ENCODE data around the gene NEAT1. TPM values are rescaled to one million over a fixed set of nuclear protein-coding genes. Genes with fewer than 3 reads are reported as not detected.

Gene NEAT1
- polyA plus RNA-seq, 3 donors from 2014 or later, result 0.26 to 5.9 (median 1.4) TPM

DNA sequence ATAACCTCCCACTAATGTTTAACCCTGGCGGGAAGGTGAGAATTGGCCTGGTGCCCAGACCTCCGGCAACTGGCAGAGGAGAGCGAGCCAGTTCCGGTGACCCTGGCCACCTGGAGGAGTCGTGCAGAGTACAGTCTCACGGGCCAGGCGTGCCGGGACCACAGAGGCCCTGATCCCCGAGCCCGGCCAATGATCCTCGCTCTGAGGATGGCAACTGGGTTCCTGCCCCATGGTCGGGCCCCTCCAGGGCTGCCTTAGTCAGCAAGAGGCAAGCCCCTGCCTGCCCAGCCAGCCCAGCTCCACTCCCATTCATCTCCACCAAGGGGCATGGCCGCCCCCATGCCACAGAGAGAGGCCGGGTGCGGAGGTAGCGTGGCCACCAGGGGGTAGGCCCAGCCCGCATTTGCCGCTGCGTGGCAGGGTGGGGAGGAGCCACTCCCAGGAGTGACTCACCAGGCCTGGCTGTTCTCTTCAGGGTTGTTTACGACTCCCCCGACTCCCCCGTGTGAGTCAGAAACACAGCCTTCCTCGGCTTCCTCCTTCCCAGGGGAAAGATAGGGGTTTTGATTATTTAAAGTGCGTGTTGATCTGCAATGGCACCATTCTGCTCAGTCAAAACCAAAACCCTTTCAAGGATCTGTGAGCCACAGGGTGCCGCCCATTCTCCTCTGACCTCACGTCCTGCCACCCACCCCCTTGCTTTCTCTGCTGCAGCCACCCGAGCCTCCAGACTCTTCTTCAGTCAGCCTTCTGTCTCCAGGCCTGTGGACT is 40.4 kb upstream of the NEAT1 start, which contains the start of gene SLC25A45:
TSS of gene SLC25A45 (minus strand) at position 614 of the 771 bp plus-strand sequence. CDS start 695 bp downstream, outside the sequence.
- peak; percentile 88 to 89 (median 88) for DNase-seq
- Mint-ChIP-seq H3K27ac (peak within 1 kb of the TSS; percentile 99 to 100 (median 100)), H3K4me3 (peak within 1 kb of the TSS; percentile 86 to 93 (median 92)), H3K27me3 (ENCODE audit: low read depth in 3 of 3) (peaks cover 4 to 30% (median 5%) of the 10 kb centered on the region in 3 donors), H3K36me3 (no peaks in the 10 kb centered on the region), H3K9me3 (no peaks in the 10 kb centered on the region), H3K4me1 (peaks cover 49 to 57% of the 10 kb centered on the region in 2 donors)

DNA sequence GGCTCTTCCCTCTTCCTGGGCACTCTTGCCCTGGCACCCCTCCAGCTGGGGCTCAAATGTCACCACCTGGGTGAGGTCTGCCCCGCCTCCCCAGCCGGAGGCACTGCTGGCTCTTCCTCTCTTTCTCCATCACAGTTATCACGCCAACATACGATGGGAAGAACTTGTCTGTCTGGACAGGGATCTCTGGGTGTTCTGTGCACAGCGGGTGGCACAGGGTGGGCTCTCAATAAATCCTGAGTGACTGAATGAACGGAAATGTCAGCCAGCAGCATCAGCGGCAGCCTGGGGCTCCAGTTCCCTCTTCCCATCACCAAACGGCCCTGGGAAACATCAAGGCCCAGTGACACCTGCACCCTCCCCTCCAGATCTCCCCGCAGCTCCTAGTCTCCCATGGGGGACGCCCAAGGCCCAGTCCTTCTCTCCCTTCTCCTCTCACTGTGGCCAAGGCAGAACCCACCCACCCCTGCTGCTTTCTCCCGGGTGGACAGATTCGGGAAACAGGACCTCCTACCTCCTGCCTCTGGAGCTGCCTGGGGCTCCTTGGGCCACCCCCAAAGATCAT is 39.7 kb upstream of the NEAT1 start:
- Mint-ChIP-seq H3K4me3 (peak overlapping the region; percentile 86 to 93 (median 92)), H3K27me3 (ENCODE audit: low read depth in 3 of 3) (peaks cover 3 to 31% (median 4%) of the 10 kb centered on the region in 3 donors), H3K36me3 (no peaks in the 10 kb centered on the region), H3K4me1 (peaks cover 52 to 60% of the 10 kb centered on the region in 2 donors), H3K27ac (peak overlapping the region; percentile 99 to 100 (median 100)), H3K9me3 (no peaks in the 10 kb centered on the region)
- no peak for DNase-seq

DNA sequence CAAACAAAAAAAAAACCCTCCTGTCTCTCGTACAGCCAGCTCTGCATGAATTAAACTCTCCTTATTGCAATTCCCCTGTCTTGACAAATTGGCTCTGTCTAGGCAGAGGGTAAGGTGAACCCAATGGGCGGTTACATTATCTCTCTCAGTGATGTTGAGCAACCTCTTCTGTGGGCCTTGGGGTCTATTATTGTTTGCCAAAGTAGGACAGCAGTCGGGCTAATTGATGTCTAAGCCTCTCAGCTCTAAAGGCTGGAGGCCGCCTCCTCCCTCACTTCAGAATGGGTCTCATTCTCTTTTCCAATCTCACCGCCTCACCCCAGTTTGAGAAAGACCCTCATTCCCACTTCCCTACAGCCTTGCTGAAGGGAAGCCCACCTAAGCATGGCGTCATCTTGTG is 38.8 kb upstream of the NEAT1 start:
- H3K27ac Mint-ChIP-seq, result peak overlapping the region; percentile 99 to 100 (median 100)
- no peaks in the 10 kb centered on the region for H3K36me3 Mint-ChIP-seq
- peaks cover 3 to 31% (median 4%) of the 10 kb centered on the region in 3 donors for H3K27me3 Mint-ChIP-seq (ENCODE audit: low read depth in 3 of 3)
- H3K4me3 Mint-ChIP-seq, result peak overlapping the region; percentile 77 to 90 (median 88)
- H3K9me3 Mint-ChIP-seq, result no peaks in the 10 kb centered on the region
- DNase-seq, result no peak
- H3K4me1 Mint-ChIP-seq, result peaks cover 60 to 69% of the 10 kb centered on the region in 2 donors

DNA sequence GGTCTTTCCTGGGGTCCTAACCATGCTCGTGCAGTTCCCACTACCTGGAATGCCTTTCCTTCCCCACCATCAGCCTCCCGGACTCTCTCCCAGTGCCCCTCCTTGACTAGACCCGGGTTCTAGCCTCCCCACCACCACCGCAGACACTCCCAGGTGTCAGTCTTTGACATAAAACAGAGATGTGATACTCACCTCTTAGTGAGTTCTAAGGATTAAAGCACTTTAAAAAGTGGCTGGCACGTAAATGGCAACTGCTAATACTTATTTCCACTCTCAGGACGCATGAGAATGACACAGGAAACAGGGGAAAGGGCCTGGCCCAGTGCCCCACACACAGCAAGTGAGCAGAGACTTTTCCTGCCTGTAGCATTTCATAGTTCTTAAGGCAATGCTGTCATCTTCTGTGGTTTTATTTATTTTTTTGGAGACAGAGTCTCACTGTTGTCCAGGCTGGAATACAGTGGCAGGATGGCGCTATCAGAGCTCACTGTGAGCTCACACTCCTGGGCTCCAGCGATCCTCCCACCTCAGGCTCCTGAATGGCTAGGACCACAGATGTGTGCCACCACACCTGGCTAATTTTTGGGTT is 38.2 kb upstream of the NEAT1 start:
- H3K27ac Mint-ChIP-seq, result peak overlapping the region; percentile 99 to 100 (median 100)
- H3K36me3 Mint-ChIP-seq, result no peaks in the 10 kb centered on the region
- peak; percentile 50 to 54 (median 53) for DNase-seq
- peak overlapping the region; percentile 77 to 90 (median 88) for H3K4me3 Mint-ChIP-seq
- no peaks in the 10 kb centered on the region for H3K9me3 Mint-ChIP-seq
- H3K27me3 Mint-ChIP-seq (ENCODE audit: low read depth in 3 of 3), result peaks cover 3 to 31% (median 4%) of the 10 kb centered on the region in 3 donors
- peaks cover 66 to 75% of the 10 kb centered on the region in 2 donors for H3K4me1 Mint-ChIP-seq

DNA sequence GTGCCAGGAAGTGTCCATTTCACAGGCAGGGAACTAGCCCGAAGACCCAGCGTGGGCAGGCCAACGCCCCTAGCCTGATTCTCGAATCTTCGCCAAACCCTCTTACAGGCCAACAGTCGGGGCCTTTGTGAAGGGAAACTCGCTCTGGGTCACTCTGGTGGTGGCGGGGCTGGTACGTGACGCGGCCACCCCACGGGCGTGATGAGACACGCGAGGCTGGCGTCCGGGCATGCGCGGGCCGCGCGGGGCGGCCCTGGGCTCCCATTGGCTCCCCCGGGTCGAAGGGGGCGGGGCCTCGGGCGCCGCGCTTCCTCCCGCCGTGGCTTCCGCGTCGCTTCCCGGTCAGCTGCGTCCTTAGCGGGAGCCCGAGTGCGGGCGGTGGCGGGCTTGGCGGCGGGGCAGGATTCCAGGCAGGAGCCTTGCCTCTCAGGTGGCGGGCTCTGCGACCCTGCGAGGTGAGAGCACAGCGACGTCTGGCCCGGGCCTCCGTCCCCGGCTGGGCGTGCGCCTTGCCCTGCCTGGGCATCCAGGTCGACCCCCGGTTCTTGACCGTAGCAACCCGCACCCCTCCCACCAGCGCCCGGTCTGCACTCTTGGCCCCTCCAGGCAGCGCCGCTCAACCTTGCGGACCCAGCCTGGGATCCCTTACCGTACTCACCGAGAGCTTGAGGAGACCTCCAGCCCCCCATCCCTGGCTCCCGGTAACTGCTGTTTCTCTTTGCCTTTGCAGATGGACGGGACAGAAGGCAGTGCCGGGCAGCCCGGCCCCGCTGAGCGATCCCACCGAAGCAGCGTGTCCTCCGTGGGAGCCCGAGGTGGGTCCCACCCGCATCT is 36.1 kb upstream of the NEAT1 start, which contains the start of gene FRMD8:
TSS of gene FRMD8 (plus strand) at position 331 of the 834 bp plus-strand sequence. CDS start at position 731, 400 bp downstream.
- peak; percentile 92 to 94 (median 93) for DNase-seq
- Mint-ChIP-seq H3K4me1 (peaks cover 74 to 77% of the 10 kb centered on the region in 2 donors), H3K9me3 (no peaks in the 10 kb centered on the region), H3K27ac (peak within 1 kb of the TSS; percentile 99 to 100 (median 100)), H3K27me3 (ENCODE audit: low read depth in 3 of 3) (peaks cover 3 to 31% (median 4%) of the 10 kb centered on the region in 3 donors), H3K36me3 (no peaks in the 10 kb centered on the region), H3K4me3 (peak within 1 kb of the TSS; percentile 86 to 90 (median 88))

DNA sequence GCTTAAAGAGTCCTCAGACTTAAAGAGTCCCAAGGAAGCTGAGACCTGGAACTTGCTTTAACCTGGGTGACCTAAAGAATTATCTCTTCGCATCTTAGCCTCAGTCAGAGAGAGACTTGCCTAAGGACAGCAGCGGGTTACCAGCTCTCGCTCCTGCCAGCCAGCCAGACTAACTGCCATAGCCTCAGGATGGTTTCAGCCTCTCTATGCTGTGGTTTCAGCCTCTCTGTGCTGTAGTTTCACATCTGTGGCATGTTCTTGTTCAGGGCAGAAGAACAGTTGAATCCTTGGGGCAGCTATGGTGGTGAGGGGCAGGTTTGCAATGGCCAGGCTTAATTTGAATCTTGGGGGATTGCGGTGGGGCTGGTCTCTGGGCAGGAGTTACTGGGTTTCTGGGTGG is 33.9 kb upstream of the NEAT1 start:
- H3K36me3 Mint-ChIP-seq, result peaks cover 0 to 6% (median 0%) of the 10 kb centered on the region in 3 donors
- no peaks in the 10 kb centered on the region for H3K9me3 Mint-ChIP-seq

DNA sequence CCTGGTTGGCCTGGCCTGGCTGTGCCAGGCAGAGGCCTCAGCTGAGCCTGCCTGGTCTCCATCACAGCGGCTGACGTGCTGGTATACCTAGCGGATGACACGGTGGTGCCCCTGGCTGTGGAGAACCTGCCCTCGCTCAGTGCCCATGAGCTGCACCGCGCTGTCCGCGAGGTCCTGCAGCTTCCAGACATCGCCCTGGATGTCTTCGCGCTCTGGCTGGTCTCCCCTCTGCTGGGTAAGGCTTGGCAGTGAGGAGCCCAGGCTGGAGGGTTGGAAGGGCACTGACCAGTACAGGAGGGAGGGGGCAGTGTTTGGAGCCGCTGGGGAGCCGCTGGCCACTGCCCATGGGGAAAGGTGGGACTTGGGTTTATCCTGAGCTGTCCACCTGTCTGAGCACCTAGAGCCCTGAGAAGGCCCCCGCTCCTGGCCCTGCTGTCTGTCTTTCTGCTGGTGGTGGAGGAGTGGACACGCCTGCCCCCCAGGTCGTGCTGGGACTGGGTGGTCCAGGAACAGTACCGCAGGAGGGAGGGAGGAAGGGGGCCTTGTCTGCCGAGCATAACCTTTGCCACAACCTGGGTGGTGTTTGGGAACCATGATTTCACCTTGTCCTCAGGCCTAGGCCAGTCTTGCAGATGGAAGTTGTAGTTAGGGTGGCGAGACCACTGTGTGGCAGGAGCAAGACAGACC is 33.2 kb upstream of the NEAT1 start:
- Mint-ChIP-seq H3K4me3 (peak overlapping the region in 2 of 5 donors; percentile 13 to 64), H3K27ac (peak overlapping the region in 3 of 6 donors; percentile 57 to 66 (median 61)), H3K4me1 (peaks cover 51 to 59% of the 10 kb centered on the region in 2 donors), H3K27me3 (ENCODE audit: low read depth in 3 of 3) (peaks cover 3 to 17% (median 4%) of the 10 kb centered on the region in 3 donors), H3K9me3 (no peaks in the 10 kb centered on the region), H3K36me3 (peaks cover 0 to 6% (median 0%) of the 10 kb centered on the region in 3 donors)
- DNase-seq, result no peak

More for the DNA sequence above, 33.9 kb upstream of the NEAT1 start:
- H3K27me3 Mint-ChIP-seq (ENCODE audit: low read depth in 3 of 3), result peaks cover 3 to 18% (median 4%) of the 10 kb centered on the region in 3 donors
- no peak for DNase-seq
- H3K4me1 Mint-ChIP-seq, result peaks cover 58 to 66% of the 10 kb centered on the region in 2 donors
- H3K27ac Mint-ChIP-seq, result peak overlapping the region in 5 of 6 donors; percentile 65 to 92 (median 77)
- peak overlapping the region; percentile 62 to 88 (median 74) for H3K4me3 Mint-ChIP-seq

DNA sequence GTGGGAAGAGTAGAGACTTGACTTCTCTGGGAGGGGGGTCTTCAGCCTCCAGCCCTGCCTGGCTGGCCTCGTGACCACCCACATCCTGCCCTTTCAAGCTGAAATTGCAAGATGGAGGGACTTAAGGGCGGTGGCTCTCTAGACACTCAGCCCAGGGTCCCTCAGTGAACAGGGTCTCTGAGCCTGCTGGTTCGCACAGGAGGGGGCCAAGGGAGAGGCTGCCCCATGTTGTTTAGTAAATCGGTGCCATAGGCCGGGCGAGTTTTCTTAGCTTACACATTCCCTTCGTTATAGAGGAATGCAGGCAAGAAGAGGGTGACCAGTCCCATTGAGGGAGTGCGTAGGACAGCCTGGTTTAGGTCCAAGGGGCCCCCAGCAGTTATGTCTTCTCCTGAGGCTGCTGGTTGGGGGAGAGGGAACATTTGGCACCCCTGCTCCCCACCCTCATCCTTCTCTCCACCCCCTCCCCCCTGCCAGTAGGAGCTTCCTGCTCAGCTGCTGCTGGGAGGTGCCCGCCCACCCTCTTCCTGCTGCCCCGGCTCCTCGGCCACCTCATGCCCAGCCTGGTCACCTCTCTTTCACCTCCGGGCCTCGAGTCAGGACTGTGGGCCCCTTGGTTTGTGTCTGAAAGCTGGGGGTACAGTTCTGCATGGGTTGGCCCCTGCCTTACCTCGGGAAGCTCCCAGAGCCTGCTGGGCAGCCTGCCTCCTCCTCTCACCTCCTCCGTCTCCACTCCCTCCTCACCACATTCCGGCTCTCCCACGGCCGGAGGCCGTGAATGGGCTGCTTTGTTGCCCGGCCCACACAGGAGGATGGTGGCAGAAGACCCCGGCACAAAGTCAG is 32.3 kb upstream of the NEAT1 start:
- Mint-ChIP-seq H3K9me3 (no peaks in the 10 kb centered on the region), H3K4me1 (peaks cover 42 to 50% of the 10 kb centered on the region in 2 donors), H3K4me3 (peak overlapping the region in 1 of 5 donors; percentile 30), H3K27me3 (ENCODE audit: low read depth in 3 of 3) (peaks cover 3 to 14% (median 4%) of the 10 kb centered on the region in 3 donors), H3K36me3 (peaks cover 0 to 6% (median 0%) of the 10 kb centered on the region in 3 donors), H3K27ac (peak overlapping the region in 5 of 6 donors; percentile 35 to 61 (median 57))
- no peak for DNase-seq

DNA sequence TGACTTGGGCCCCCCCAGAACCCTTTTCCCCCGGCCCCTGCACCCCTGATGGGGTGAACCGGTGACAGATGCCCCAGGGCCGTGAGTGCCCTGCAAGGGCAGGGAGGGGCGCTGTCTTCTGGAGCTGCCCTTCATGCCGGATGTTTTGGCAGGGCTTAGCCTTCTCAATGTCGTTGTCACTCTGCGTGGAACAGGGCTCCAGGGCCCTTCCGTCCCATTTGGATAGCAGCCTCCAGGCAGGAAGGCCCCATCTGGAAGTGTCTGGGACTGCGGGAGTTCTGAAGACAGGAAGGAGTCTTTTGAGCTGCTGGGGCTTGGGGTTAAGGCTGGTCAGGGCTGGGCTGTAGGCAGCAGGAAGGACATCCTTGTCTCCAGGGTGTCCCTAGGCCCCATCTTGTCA is 31.6 kb upstream of the NEAT1 start:
- no peak for DNase-seq
- Mint-ChIP-seq H3K27me3 (ENCODE audit: low read depth in 3 of 3) (peaks cover 2 to 9% (median 3%) of the 10 kb centered on the region in 3 donors), H3K4me1 (peaks cover 38 to 44% of the 10 kb centered on the region in 2 donors), H3K27ac (peak overlapping the region in 4 of 6 donors; percentile 59 to 65 (median 62)), H3K4me3 (no peak overlapping the region), H3K36me3 (peaks cover 0 to 6% (median 0%) of the 10 kb centered on the region in 3 donors), H3K9me3 (no peaks in the 10 kb centered on the region)

DNA sequence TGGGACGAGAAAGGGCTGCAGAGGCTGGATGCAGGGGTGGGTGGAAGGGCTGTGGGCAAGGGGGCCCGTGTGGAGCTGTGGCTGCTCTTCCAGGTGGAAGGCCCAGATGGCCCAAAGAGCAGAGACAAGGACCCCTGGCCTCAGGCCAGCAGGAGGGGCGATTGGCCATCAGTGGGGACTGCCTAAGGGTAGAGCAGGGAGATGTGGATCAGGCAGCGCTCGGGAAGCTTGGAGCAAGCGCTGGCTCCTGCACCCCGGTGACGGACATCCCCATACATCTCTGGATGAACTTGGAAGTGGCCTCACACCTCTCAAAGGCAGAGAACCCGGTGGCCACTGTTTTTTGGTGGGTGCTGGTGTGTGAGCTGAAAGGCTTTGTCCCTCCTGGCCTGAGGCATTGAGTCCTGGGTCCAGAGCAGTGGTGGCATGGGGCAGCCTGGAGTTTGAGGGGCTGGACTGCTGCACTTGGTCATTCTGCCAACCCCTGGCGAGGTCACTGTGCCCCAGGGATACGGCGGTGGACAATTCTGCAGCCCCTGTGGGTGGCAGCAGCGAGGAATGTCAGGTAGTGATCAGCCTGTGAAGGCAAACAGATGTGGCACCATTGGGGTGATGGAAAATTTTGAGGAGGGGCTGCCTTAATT is 30.3 kb upstream of the NEAT1 start:
- peak overlapping the region in 4 of 6 donors; percentile 36 to 62 (median 50) for H3K27ac Mint-ChIP-seq
- H3K9me3 Mint-ChIP-seq, result no peaks in the 10 kb centered on the region
- H3K27me3 Mint-ChIP-seq (ENCODE audit: low read depth in 3 of 3), result no peaks in the 10 kb centered on the region
- H3K4me3 Mint-ChIP-seq, result no peak overlapping the region
- DNase-seq, result no peak
- peaks cover 35 to 36% of the 10 kb centered on the region in 2 donors for H3K4me1 Mint-ChIP-seq
- H3K36me3 Mint-ChIP-seq, result peaks cover 2 to 9% (median 3%) of the 10 kb centered on the region in 3 donors

DNA sequence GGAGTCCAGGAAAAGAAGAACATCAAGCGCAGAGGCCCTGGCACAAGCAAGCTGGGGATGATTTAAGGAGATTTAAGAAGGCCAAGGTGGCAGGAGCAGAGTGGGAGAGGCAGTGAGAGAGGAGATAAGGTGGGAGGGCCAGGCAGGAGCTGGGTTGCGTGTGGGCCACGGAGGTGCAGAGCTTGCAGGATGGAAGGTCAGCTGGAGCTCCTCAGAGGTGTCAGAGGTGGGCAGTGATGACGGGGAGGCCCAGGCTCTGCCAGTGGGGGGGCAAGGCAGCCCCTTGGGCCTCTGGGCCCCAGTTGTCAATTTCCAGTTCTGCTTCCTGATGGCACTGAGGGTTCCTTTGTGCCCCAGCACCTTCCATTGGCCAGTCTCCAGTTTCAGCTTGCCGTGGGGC is 29.7 kb upstream of the NEAT1 start:
- no peaks in the 10 kb centered on the region for H3K27me3 Mint-ChIP-seq (ENCODE audit: low read depth in 3 of 3)
- H3K27ac Mint-ChIP-seq, result peak overlapping the region in 2 of 6 donors; percentile 26 to 30
- H3K36me3 Mint-ChIP-seq, result peaks cover 5 to 11% (median 5%) of the 10 kb centered on the region in 3 donors
- no peak overlapping the region for H3K4me3 Mint-ChIP-seq
- peaks cover 33 to 35% of the 10 kb centered on the region in 2 donors for H3K4me1 Mint-ChIP-seq
- H3K9me3 Mint-ChIP-seq, result no peaks in the 10 kb centered on the region
- no peak for DNase-seq

All from immature natural killer cell (primary cell).